HUES6 (cell line): ENCODE measurements around the gene TTBK1.

Source experiments
- H3K27ac ChIP-seq: 2 replicates; pipeline ENCODE4 v1.7.0; 2013; ENCODE audit warnings: low read depth, mild to moderate bottlenecking, low read length, inconsistent platforms
- H3K27me3 ChIP-seq: 2 replicates; pipeline ENCODE4 v1.6.1; 2013; ENCODE audit warnings: low read length; ENCODE audit not compliant: control insufficient read depth, insufficient read depth
- H3K36me3 ChIP-seq: 2 replicates; pipeline ENCODE4 v1.6.1; 2013; ENCODE audit warnings: low read length; ENCODE audit not compliant: control insufficient read depth, insufficient read depth
- H3K4me1 ChIP-seq: 2 replicates; pipeline ENCODE4 v1.6.1; 2013; ENCODE audit warnings: low read length; ENCODE audit not compliant: control insufficient read depth, insufficient read depth
- H3K4me3 ChIP-seq: 2 replicates; pipeline ENCODE4 v1.5.1; 2013; ENCODE audit warnings: low read depth, low read length
- H3K9ac ChIP-seq: one replicate; pipeline ENCODE4 v1.6.1; 2013; ENCODE audit warnings: mild to moderate bottlenecking, low read length
- H3K9me3 ChIP-seq: 2 replicates; pipeline ENCODE4 v1.6.1; 2013; ENCODE audit warnings: low read depth, low read length; ENCODE audit not compliant: control insufficient read depth, insufficient read depth

The TTBK1 gene

GRCh38 chr6:43207286-43207685 is 36.0 kb upstream of the TTBK1 start:
- Histone ChIP-seq H3K27ac (no peak overlapping the region), H3K9me3 (no peaks in the 10 kb centered on the region), H3K4me3 (no peak overlapping the region), H3K36me3 (no peaks in the 10 kb centered on the region), H3K9ac (no peak overlapping the region), H3K27me3 (no peaks in the 10 kb centered on the region), H3K4me1 (no peaks in the 10 kb centered on the region)

GRCh38 chr6:43211955-43212354 is 31.3 kb upstream of the TTBK1 start:
- Histone ChIP-seq H3K27me3 (no peaks in the 10 kb centered on the region), H3K27ac (no peak overlapping the region), H3K4me1 (no peaks in the 10 kb centered on the region)

GRCh38 chr6:43213431-43213830 is 29.9 kb upstream of the TTBK1 start:
- H3K9ac ChIP-seq: no peak overlapping the region
- no peaks in the 10 kb centered on the region for H3K27me3 ChIP-seq
- H3K27ac ChIP-seq: no peak overlapping the region
- no peaks in the 10 kb centered on the region for H3K9me3 ChIP-seq
- no peaks in the 10 kb centered on the region for H3K36me3 ChIP-seq
- no peak overlapping the region for H3K4me3 ChIP-seq
- no peaks in the 10 kb centered on the region for H3K4me1 ChIP-seq

More at GRCh38 chr6:43211955-43212354, 31.3 kb upstream of the TTBK1 start:
- Histone ChIP-seq H3K36me3 (no peaks in the 10 kb centered on the region), H3K9me3 (no peaks in the 10 kb centered on the region), H3K4me3 (no peak overlapping the region), H3K9ac (no peak overlapping the region)

- H3K27ac ChIP-seq: no peak overlapping the region
- no peaks in the 10 kb centered on the region for H3K36me3 ChIP-seq
- H3K4me3 ChIP-seq: no peak overlapping the region
- no peak overlapping the region for H3K9ac ChIP-seq
- H3K9me3 ChIP-seq: no peaks in the 10 kb centered on the region
- H3K27me3 ChIP-seq: no peaks in the 10 kb centered on the region
- H3K4me1 ChIP-seq: no peaks in the 10 kb centered on the region
Observed at GRCh38 chr6:43215066-43215465, 28.2 kb upstream of the TTBK1 start.

- no peak overlapping the region for H3K27ac ChIP-seq
- no peak overlapping the region for H3K9ac ChIP-seq
- no peaks in the 10 kb centered on the region for H3K27me3 ChIP-seq
- H3K4me1 ChIP-seq: no peaks in the 10 kb centered on the region
- H3K9me3 ChIP-seq: no peaks in the 10 kb centered on the region
- H3K4me3 ChIP-seq: no peak overlapping the region
- H3K36me3 ChIP-seq: peaks cover 8% of the 10 kb centered on the region
Observed at GRCh38 chr6:43216200-43216599, 27.1 kb upstream of the TTBK1 start.

- H3K27me3 ChIP-seq: no peaks in the 10 kb centered on the region
- H3K4me1 ChIP-seq: no peaks in the 10 kb centered on the region
- no peak overlapping the region for H3K4me3 ChIP-seq
- peaks cover 8% of the 10 kb centered on the region for H3K36me3 ChIP-seq
- H3K27ac ChIP-seq: no peak overlapping the region
- no peak overlapping the region for H3K9ac ChIP-seq
- no peaks in the 10 kb centered on the region for H3K9me3 ChIP-seq
Observed at GRCh38 chr6:43217351-43217750, 25.9 kb upstream of the TTBK1 start.

GRCh38 chr6:43219119-43219518 is 24.2 kb upstream of the TTBK1 start:
- H3K27me3 ChIP-seq: no peaks in the 10 kb centered on the region
- H3K9ac ChIP-seq: no peak overlapping the region
- H3K4me3 ChIP-seq: no peak overlapping the region
- H3K27ac ChIP-seq: no peak overlapping the region
- H3K36me3 ChIP-seq: peaks cover 23% of the 10 kb centered on the region
- no peaks in the 10 kb centered on the region for H3K9me3 ChIP-seq
- no peaks in the 10 kb centered on the region; the same call in 1 of the 2 replicates for H3K4me1 ChIP-seq

GRCh38 chr6:43219814-43220213 is 23.5 kb upstream of the TTBK1 start:
- H3K36me3 ChIP-seq: peaks cover 25% of the 10 kb centered on the region
- no peak overlapping the region for H3K4me3 ChIP-seq

GRCh38 chr6:43220439-43220951 is 22.8 kb upstream of the TTBK1 start:
- Histone ChIP-seq H3K36me3 (peaks cover 27% of the 10 kb centered on the region), H3K27ac (no peak overlapping the region), H3K9ac (no peak overlapping the region), H3K27me3 (no peaks in the 10 kb centered on the region), H3K4me3 (no peak overlapping the region), H3K4me1 (no peaks in the 10 kb centered on the region; the same call in 1 of the 2 replicates), H3K9me3 (no peaks in the 10 kb centered on the region)

More at GRCh38 chr6:43219814-43220213, 23.5 kb upstream of the TTBK1 start:
- Histone ChIP-seq H3K27ac (no peak overlapping the region), H3K27me3 (no peaks in the 10 kb centered on the region), H3K9me3 (no peaks in the 10 kb centered on the region), H3K9ac (no peak overlapping the region), H3K4me1 (no peaks in the 10 kb centered on the region; the same call in 1 of the 2 replicates)

GRCh38 chr6:43221046-43221972 is 22.0 kb upstream of the TTBK1 start:
- no peaks in the 10 kb centered on the region; the same call in 1 of the 2 replicates for H3K4me1 ChIP-seq
- no peaks in the 10 kb centered on the region for H3K27me3 ChIP-seq

GRCh38 chr6:43222418-43223059 is 20.7 kb upstream of the TTBK1 start:
- Histone ChIP-seq H3K36me3 (peaks cover 37% of the 10 kb centered on the region), H3K27me3 (no peaks in the 10 kb centered on the region), H3K27ac (no peak overlapping the region), H3K4me1 (no peaks in the 10 kb centered on the region; the same call in 1 of the 2 replicates), H3K9me3 (no peaks in the 10 kb centered on the region), H3K4me3 (no peak overlapping the region), H3K9ac (no peak overlapping the region)

More at GRCh38 chr6:43221046-43221972, 22.0 kb upstream of the TTBK1 start:
- Histone ChIP-seq H3K4me3 (no peak overlapping the region), H3K27ac (no peak overlapping the region), H3K36me3 (peaks cover 35% of the 10 kb centered on the region), H3K9me3 (no peaks in the 10 kb centered on the region), H3K9ac (no peak overlapping the region)
